Stimulated activated CD8-positive, alpha-beta memory T cell treated with anti-CD3 and anti-CD28 coated beads, Interleukin-4, amount 100 ng/mL, for 4 hours (primary cell): ENCODE results near the gene KLHL12.
A peak's percentile ranks its signal among the peaks of the same experiment; 100 is the strongest.

ENCODE experiments used
- DNase-seq, 2 donors: peaks; one replicate each; pipeline ENCODE4 v3.0.0-alpha.2; 2020; ENCODE audit warnings: low read depth in 2 of 2, low spot score in 1 of 2

The KLHL12 gene

DNA sequence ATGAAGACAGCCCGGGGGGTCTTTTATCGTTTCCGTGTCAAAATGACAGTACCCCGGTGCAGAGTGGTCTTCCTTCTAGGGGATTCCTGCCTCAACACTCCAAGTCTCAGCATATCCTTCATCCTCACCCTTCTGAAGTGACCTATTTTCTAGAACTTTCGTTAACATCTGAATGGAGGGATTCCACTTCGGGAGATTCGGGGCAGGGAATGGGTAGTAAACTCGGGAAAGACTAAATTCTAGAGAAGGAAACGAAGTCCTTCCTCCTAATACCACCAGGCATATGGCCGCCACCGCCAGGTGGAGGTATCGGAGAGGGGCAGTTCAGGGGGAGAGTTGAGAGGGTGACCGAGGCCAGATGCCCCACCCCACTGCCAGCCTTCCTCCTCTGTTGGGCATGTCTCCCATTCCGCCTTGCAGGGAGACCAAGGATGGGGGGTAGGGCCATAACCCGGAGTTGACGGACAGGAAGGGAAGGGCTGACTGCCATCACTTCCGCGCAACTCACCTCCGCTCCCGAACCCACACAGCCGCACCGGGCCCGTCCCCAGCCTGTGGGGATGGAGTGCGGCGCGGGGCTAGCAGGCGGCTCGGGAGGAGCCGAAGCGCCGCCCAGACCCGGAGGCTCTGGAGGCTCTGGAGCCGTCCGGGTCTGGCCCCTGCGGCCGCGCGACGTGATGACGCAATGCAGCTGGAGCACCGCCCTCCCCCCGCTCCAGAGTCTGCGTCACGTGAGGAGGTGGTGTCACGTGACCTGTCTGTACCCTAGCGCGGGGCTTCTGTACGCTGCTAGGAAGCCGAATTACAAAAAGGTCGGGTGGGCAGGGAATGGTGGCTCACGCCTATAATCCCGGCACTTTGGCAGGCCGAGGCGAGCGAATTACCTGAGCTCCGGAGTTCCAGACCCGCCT, at the start of gene KLHL12:
TSS of gene KLHL12 (minus strand) at position 654 of the 911 bp plus-strand sequence. CDS start 2,072 bp downstream, outside the sequence.
- peak; percentile 87 to 90 for DNase-seq

DNA sequence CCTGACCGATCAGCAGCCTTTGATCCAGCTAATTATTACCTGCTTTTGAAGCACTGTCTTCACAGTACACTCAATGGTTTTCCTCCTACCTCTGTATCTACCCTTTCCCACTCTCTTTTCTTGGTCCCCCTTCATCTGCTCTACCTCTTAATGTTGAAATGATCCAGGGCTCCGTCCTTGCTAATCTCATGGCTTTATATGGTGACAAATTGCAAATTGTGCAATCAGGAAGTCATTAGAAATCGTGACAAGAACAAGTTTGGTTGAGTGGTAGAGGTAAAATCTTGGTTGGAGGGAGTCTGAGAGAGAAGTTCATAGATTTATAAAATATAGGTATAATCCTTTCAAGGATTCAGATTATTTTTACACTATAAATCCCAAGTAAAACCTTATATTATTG, 49.6 kb upstream of the KLHL12 start:
- DNase-seq = no peak

DNA sequence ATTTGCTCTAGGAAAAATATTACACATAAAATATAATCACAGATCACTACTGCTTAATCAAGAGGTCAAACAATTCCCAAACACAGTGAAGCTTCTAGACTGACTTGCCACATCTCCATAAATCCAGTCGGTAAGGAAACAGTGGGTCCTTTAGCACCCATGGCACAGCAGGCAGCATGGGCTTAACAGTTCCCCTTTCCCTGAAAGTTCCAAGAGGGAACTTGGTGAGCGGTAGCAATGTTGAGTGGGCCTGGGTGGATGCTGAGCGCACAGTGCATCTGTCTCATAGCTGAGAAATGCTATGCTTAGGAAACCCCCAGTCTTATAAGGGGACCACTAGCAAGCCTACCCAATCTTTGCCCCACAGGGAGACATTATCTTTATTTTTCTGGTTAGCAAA, 47.8 kb upstream of the KLHL12 start:
- DNase-seq = no peak

DNA sequence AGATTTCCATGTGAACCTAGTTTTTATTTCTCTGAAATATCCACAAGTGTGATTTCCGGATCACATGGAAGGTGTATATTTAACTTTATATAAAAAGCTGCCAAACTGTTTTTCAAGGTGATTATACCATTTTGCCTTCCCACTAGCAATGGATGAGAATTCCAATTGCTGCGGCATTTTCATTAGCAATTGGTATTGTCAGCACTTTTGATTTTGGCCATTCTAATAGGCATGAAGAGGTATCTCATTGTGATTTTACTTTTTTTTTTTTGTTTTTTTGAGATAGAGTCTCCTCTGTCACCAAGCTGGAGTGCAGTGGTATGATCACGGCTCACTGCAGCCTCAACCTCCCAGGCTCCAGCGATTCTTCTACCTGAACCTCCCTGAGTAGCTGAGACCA, 45.0 kb upstream of the KLHL12 start:
- DNase-seq = no peak

DNA sequence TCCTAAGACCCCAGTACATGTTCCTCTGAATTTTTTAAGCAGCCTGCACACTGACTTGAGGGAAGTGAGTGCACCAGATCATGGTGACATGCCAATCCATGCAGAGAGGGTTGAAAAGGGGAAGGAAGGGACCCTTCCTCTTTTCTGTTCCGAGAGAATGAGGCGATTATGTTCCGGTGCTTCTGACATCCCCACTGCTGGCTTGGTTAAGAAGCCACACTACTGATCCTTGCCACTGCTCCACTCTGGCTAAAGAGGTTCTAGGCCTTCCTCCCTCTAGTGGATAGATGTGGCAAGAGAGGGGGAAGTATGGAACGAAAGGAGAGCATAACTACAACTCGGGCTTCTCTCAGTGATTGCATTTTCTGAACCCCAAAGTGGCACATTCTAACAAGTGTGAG, 41.9 kb upstream of the KLHL12 start:
- no peak for DNase-seq

DNA sequence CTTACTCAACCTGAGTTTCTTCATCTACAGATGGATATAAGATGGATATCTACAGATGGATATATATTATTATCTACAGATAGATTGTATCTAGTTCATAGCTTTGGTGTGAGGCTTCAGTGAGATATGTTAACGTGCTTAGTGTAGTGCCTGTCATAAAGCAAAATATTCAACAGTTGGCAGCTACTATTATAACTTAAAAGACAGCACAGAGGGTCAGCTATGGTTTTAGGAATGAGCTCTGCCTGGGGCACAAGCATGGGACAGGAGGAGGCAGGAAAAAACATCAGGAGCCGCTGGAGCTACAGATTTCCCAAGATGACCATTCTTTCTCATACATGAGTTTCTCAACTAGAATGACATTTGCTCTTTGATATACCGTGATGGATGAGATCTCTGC, 41.3 kb upstream of the KLHL12 start:
- DNase-seq = no peak

DNA sequence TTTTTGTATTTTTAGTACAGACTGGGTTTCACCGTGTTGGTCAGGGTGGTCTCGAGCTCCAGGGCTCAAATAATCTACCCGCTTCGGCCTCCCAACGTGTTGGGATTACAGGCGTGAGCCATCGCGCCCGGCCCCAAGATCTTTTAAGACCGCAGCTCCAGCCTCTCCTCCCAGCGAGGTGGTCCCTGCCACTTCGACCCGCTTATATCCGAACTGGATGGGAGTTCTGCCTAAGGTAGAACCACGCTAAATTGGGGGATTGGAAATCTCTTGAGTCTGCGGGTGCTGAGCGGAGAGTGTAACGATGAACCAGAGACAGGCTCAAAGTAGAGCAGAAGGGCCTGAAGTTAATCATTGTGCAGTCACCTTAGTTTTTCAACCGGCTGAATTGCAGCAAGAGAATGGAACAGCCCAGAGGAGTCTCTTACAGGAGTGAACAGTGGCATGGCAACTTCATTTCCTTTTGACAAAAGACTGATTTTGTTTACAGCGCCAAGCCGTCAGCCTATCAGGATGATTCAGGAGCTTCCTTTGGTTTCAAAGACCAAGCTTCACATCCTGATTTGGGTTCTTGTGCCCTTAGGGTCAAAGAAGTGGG, 40.7 kb upstream of the KLHL12 start:
- DNase-seq = no peak

DNA sequence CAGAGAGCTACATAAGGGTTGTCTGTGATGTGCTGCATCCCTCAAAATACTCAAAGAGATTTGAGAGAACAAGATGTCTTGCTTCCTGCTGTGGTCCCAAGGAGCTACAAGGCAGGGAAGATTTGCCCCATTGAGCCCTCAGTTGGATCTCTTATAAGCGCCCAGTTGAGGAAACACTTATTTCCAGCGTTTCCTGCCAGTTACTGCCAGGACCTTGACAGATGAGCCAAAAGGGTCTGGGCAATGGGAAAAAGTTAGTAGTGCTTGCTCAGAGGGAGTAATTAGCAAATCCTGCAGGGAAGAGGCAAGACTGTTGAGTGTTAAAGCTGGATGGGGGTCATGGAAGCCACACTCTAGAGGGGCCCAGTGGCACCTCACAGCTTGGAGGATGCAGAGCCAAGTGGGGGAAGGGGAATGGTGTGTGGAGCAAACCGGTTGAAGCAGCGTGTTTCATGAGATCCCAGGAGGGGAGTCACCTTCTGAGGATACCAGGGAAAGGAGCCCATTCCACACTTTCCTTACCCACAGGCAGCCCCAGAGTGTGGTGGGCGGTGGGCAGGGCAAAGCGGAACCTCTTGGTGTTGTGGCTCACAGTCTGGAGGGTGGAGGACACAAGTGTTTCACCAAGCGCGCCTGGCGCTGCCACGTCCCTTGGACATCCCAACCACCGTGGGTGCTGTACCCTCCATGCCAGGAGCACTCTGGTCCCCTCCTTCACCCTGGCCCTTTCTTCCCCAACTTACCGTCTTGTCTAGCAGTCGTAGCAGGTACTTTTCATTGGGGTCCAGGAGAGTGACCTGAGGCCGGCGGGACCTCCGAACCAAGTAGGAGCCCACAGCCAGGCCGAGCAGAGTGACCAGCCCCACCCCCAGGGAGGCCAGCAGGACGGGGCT, 39.2 kb upstream of the KLHL12 start:
- no peak for DNase-seq

DNA sequence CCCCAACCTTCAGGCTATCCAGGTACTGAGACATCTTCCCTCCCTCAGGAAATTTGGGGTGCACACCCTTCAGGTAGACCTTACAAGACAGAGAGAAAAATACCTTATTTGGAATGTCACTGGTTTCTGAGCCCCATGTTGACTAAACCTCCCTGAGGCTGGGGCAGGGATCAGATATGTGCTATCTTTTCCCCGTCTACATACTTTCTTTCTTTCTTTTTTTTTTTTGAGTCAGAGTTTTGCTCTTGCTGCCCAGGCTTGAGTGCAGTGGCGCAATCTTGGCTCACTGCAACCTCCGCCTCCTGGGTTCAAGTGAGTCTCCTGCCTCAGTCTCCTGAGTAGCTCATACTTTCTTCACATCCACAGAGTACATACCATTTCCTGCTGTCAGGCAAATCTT, 38.4 kb upstream of the KLHL12 start:
- no peak for DNase-seq

DNA sequence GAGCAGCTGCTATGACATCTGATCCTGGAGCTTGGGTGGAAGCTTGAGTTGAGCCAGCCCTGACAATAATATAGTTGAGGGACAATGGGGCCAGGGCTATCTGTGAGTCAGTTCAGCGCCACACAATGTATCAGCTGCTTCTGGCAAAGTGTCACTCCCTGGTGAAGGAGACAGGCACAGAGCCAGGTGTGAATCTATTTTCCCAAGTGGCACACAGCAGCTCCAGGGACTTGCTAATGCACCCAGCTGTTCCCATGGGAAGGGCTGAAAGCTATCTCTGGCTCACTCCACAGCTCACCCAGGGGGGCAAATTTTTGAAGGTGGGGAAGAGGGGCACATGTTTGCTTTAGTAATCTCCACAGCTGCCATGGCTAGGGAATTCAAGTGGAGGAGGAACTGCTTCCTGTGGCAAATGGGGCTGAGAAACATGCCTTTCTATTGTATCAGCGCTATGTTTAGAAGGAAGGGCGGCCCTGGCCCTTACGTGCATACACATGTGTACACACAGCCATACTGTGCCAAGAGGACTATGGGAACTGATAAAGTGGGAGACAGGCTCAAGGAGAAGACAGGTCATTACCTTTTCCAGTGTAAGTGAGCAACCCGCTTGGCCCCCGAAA, 37.9 kb upstream of the KLHL12 start:
- DNase-seq = no peak

DNA sequence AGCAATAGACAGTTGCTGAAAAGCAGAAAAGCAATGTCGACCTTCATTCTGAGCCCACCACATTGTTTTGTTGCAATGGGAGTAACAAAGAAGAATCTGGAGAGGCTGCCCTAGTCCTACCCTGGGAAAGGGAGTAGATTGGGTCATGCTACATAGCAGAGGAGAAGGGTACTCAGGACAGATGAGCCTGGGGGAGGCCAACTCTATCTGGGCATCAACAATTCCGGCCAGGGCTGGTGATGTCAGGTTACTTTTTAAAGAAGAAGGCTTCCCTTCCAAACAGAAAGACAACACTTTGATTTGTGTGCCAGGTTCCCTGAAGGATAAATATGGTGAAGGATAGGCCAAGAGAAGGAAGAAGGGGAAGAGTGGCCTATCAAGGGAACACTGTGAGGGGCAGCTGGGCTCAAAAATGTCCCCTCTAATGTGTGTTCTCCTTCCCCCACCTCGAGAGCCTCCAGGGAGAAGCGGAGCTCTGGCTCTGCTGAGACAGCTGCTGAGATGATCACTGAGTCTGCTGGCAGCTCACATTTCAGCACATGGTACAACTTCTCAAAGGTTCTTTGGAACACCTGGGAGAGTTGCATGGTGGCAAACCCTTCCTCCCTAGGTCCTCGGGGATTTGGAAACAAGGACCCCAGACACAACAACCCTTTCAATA, 34.3 kb upstream of the KLHL12 start:
- no peak for DNase-seq

DNA sequence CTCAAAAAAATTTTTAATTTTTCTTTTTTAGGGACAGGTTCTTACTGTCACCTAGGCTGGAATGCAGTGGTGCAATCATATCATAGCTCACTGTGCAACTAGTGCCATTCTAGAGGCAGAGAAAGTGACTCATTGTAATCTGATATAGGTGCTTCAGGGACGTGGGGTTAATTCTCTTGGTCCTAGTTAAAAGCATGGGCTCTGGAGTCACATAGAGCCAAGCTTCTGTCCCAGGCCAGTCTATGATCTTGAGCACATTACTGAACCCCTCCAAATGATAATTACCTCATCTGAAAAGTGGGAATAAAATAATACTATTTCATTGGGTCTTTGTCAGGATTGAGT, 32.2 kb upstream of the KLHL12 start:
- no peak for DNase-seq

DNA sequence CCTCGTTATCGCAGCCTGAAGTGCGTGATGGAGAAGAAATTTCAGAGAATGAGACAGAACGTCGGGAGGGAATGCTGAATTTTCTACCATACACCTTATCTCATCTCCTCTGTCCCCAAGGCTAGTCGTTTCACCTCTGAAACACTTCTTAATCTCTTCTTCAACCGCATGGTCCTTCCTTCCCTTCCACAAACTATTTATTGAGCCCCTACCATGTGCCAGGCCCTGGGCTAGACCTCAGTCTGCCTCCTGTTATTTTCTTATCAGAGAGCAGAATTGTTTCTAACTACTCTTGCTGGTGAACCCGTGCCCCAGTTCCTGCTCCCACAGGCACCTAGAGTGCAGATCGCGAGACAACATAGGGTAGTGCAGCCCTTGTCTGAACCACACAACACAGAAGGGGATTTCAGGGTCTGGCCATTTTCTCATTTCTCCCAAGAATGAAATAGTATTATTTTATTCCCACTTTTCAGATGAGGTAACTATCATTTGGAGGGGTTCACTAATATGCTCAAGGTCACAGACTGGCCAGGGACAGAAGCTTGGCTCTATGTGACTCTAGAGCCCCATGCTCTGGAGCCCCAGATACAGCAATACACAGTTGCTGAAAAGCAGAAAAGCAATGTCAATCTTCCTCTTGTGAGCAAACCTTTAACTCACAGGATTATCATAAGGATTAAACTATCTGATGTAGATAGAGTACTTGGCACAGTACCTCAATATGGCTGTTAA, 31.7 kb upstream of the KLHL12 start:
- DNase-seq = no peak

DNA sequence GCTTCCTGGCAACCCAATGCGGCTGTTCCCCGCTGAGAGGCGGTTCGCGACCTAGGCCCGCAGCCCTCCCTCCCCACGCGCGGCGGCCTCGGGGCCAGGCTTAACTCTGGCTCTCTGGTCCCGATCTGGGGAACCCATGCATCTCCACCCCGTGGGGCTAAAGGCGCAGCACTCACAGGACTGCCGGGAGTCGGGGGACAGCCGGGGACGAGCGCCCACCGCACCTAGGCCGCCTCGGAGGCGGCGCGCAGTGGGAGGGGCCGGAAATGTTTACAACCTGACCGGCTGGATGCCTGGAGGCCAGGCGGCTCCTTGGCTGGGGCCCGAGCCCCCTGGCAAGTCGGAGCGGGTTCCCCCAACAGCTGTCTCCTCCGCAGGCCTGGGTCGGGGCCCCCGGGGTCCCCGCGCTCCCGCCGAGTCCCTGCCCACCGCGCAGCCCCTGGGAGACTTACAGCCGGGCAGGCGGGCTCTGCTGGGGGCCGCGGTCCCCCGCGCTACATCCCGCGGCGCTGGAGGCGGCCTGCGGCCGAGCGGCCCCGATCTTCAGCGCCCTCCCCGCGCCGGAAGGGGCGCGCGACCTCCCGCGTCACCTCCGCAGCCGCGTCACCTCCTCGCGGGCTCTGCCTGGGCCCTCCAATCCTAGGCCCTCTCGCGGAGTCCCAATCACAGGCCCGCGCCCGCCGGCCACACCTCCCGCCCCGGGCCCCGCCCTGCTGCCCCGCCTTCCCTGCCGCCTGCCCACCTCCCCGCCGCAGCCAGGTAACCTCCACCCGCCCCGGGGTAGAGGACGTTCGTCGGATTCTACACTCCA, 30.9 kb upstream of the KLHL12 start, which contains the start of gene ADIPOR1:
TSS of gene ADIPOR1 (minus strand) at position 580 of the 811 bp plus-strand sequence. CDS start 7,242 bp downstream, outside the sequence.
- peak; percentile 82 to 88 for DNase-seq

DNA sequence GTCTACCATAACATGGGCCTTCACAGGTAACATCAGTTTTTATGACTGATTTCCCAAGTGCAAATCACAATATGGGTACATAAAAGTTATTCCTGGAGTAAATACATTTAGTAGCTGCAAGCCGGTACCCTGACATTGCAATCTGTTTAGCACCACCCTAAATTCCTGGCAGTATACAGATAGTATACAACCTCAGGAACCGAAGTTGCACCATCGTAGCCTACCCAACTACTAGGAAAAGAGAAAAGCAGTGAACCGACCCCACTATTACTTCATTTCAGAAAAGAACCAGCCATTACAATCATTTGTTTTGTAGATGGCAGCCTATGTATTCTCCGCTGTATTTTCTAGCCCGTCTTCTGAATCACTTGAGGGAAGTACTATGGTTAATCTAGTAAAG, 29.9 kb upstream of the KLHL12 start:
- no peak for DNase-seq

DNA sequence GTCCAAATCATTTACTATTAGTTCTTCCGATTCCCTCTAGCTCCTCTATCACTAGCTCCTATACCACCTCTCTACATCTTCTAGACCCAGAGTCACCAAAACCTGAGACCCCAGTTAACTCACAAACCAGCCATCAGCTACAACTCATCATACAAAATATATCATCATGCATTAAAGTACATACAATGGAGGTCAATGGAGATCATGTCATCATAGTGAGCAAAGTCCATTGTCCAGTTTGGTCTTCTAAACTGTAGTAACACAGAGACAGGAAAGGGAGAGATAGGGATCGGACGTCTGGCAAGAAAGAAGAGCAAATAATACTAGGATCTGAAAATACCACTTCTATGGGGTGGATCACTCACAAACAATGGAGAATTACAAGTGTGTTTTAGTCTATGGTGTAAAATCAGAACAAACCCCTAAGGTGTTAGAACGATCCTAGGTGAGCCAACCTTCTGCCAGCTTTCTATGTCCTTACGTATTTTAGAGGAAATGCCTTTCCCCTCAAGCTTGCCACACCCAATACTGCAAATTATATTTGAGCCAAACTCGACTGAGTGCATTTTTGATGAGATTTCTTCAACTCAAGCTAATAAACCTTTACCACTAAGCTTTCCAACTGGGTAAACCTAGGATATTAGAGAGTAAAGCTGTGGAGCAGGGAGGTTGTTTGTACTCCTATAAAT, 27.2 kb upstream of the KLHL12 start:
- no peak for DNase-seq

DNA sequence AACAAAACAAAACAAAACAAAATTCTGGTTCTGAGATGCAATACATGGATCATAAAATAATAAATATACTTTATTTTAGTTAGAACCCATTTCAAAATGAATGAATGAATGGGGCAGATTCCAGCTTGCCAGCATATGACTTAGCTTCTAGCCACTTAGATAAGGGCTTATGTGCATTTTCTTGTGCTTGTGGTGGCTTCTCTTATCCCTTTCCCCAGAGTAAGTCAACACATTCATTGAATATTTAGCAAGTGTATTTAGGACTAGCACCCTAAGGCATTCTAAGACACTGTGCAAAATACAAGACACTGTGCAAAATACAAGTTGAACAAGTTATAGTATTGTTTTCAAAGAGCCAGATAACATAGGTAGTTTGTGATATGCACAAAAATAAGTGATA, 26.4 kb upstream of the KLHL12 start:
- no peak for DNase-seq

DNA sequence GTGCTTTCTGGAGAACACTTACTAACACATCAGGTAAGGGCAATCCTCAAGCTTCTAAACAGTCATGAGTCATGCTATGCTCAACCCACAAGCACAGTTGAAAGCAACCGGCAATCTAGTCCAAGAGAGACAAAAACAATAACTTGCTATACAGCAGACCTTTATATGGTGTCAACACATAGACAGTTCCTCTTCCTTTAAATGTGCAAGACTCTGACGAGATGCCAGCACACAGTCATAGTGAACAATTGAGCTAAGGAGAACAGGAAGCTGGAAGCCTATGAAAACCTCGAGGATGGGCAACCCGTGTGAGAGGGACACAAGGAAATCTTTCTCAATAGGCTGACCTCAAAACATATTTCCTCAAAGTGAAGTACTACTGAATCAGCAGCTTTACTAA, 25.8 kb upstream of the KLHL12 start:
- DNase-seq = no peak

DNA sequence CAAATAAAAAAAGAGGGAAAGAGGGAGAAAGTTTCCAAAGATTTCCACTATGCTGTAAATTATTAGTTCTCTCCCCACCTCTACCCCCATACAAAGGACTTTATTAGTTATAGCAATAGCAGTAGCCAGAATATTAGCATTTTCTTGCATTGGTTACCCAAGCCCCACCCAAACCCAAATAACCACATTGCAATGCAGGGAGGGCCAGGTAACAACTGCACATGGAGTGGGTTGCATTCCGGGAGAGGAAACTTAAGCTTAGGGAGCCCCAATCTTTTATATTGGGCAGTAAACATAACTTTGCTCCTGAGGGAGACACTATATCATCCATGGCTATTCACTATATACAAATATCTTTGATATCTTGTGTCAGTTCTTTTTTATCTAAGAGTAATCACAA, 25.1 kb upstream of the KLHL12 start:
- DNase-seq = no peak
